ENCODE results near the gene GABRB1.

Gene GABRB1

GRCh38 chr4:47315346-47315745, 284.0 kb downstream of the GABRB1 start:
- no peaks in the 10 kb centered on the region for H3K9me3 ChIP-seq (ENCODE audit: control extremely low read depth in 1 of 5, control insufficient read depth in 4 of 5, insufficient read depth in 2 of 5, low read depth in 1 of 5, low read length in 4 of 5)
- DNase-seq: no peak
- H3K27ac ChIP-seq (ENCODE audit: insufficient read depth in 1 of 2, low read depth in 1 of 2, low read length in 2 of 2, poor library complexity in 1 of 2, severe bottlenecking in 2 of 2): no peak overlapping the region
- H3K36me3 ChIP-seq (ENCODE audit: control insufficient read depth in 4 of 4, insufficient read depth in 4 of 4, low read length in 3 of 4): no peaks in the 10 kb centered on the region
- no peaks in the 10 kb centered on the region for H3K4me1 ChIP-seq (ENCODE audit: control extremely low read depth in 1 of 4, control insufficient read depth in 4 of 4, insufficient read depth in 4 of 4, low read length in 3 of 4)
- CTCF ChIA-PET: no interaction called here
- H3K4me3 ChIP-seq (ENCODE audit: control insufficient read depth in 1 of 7, extremely low read depth in 1 of 7, insufficient read depth in 4 of 7, low read depth in 2 of 7, low read length in 6 of 7): no peak overlapping the region
- POLR2A ChIA-PET: no interaction called here
- peaks cover 0 to 2% (median 0%) of the 10 kb centered on the region in 5 experiments for H3K27me3 ChIP-seq (replicated peaks in 2 of 5; ENCODE audit: control insufficient read depth in 4 of 5, insufficient read depth in 5 of 5, low read length in 4 of 5)

DNA sequence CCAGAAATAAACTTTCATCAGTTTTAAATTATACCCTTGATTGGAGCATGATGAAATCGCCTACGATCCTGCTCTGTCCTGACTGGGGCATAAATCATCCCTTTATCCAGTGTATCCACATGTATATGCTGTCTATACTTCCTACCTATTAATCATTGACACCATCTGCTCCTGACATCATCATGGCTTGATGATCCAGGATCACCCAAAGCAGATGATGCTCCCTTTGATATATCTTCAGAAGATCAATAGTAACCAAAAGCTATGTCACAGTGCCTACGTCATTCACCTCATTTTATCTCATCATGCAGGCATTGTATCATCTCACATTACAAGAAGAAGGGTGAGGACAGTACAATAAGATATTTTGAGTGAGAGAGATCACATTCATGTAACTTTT, 294.7 kb downstream of the GABRB1 start:
- H3K27ac ChIP-seq (ENCODE audit: insufficient read depth in 1 of 2, low read depth in 1 of 2, low read length in 2 of 2, poor library complexity in 1 of 2, severe bottlenecking in 2 of 2): no peak overlapping the region
- ChIA-PET POLR2A (no interaction called here), CTCF (no interaction called here)
- no peaks in the 10 kb centered on the region for H3K4me1 ChIP-seq (ENCODE audit: control extremely low read depth in 1 of 4, control insufficient read depth in 4 of 4, insufficient read depth in 4 of 4, low read length in 3 of 4)
- H3K9me3 ChIP-seq (ENCODE audit: control extremely low read depth in 1 of 5, control insufficient read depth in 4 of 5, insufficient read depth in 2 of 5, low read depth in 1 of 5, low read length in 4 of 5): no peaks in the 10 kb centered on the region
- no peak overlapping the region for H3K4me3 ChIP-seq (ENCODE audit: control insufficient read depth in 1 of 7, extremely low read depth in 1 of 7, insufficient read depth in 4 of 7, low read depth in 2 of 7, low read length in 6 of 7)
- H3K36me3 ChIP-seq (ENCODE audit: control insufficient read depth in 4 of 4, insufficient read depth in 4 of 4, low read length in 3 of 4): no peaks in the 10 kb centered on the region
- WGBS (ENCODE audit: insufficient coverage): 94% methylated on average over 2 of the region's 3 CpGs
- H3K27me3 ChIP-seq (replicated peaks in 2 of 5; ENCODE audit: control insufficient read depth in 4 of 5, insufficient read depth in 5 of 5, low read length in 4 of 5): no peaks in the 10 kb centered on the region
- DNase-seq: no peak

DNA sequence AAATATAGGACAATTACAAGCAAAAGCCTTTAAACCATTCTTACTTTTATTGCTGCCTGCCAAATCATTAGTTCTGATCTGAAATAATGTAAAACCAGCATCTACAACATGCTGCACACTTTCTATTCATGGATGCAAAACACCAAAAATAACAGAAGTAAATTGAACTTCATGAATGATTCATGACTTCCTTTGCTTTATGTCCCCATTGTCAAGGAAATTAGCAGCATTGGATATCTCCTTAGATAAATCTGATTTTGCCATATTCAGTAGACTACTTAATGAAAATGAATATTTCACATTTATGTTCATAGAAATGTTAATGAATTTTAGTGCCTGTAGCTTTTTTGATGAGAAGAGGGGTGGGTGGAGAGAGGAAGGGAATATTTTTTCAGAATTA, 299.5 kb downstream of the GABRB1 start:
- H3K9me3 ChIP-seq (ENCODE audit: control extremely low read depth in 1 of 5, control insufficient read depth in 4 of 5, insufficient read depth in 2 of 5, low read depth in 1 of 5, low read length in 4 of 5): no peaks in the 10 kb centered on the region
- CTCF ChIA-PET: no interaction called here
- no peaks in the 10 kb centered on the region for H3K36me3 ChIP-seq (ENCODE audit: control insufficient read depth in 4 of 4, insufficient read depth in 4 of 4, low read length in 3 of 4)
- no peak for DNase-seq
- POLR2A ChIA-PET: no interaction called here
- no peak overlapping the region for H3K4me3 ChIP-seq (ENCODE audit: control insufficient read depth in 1 of 7, extremely low read depth in 1 of 7, insufficient read depth in 4 of 7, low read depth in 2 of 7, low read length in 6 of 7)
- H3K4me1 ChIP-seq (ENCODE audit: control extremely low read depth in 1 of 4, control insufficient read depth in 4 of 4, insufficient read depth in 4 of 4, low read length in 3 of 4): no peaks in the 10 kb centered on the region
- peaks cover 0 to 2% (median 0%) of the 10 kb centered on the region in 5 experiments for H3K27me3 ChIP-seq (replicated peaks in 2 of 5; ENCODE audit: control insufficient read depth in 4 of 5, insufficient read depth in 5 of 5, low read length in 4 of 5)
- no peak overlapping the region for H3K27ac ChIP-seq (ENCODE audit: insufficient read depth in 1 of 2, low read depth in 1 of 2, low read length in 2 of 2, poor library complexity in 1 of 2, severe bottlenecking in 2 of 2)

DNA sequence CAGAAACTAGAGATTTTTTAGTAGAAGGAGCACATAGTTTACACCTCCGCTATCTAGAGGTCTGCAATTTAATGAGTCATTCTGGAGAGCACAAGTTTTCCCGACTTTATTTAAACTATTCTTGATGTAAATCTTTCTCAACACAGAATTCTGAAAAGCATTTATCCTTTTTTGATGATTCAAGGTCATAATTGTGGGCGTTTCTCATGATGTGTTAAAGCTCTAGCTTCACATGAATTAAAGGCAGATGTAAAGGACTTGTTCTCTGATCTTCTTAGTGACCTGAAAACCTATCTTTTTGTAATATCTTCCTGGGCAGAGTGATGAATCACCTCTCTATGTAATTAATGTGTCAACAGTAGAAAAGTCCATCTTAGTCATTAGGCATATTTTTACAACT, 303.3 kb downstream of the GABRB1 start:
- Histone ChIP-seq H3K4me1 (ENCODE audit: control extremely low read depth in 1 of 4, control insufficient read depth in 4 of 4, insufficient read depth in 4 of 4, low read length in 3 of 4) (no peaks in the 10 kb centered on the region), H3K27me3 (replicated peaks in 2 of 5; ENCODE audit: control insufficient read depth in 4 of 5, insufficient read depth in 5 of 5, low read length in 4 of 5) (peaks cover 0 to 3% (median 0%) of the 10 kb centered on the region in 5 experiments), H3K4me3 (ENCODE audit: control insufficient read depth in 1 of 7, extremely low read depth in 1 of 7, insufficient read depth in 4 of 7, low read depth in 2 of 7, low read length in 6 of 7) (no peak overlapping the region), H3K36me3 (ENCODE audit: control insufficient read depth in 4 of 4, insufficient read depth in 4 of 4, low read length in 3 of 4) (no peaks in the 10 kb centered on the region), H3K9me3 (ENCODE audit: control extremely low read depth in 1 of 5, control insufficient read depth in 4 of 5, insufficient read depth in 2 of 5, low read depth in 1 of 5, low read length in 4 of 5) (no peaks in the 10 kb centered on the region), H3K27ac (ENCODE audit: insufficient read depth in 1 of 2, low read depth in 1 of 2, low read length in 2 of 2, poor library complexity in 1 of 2, severe bottlenecking in 2 of 2) (no peak overlapping the region)
- POLR2A ChIA-PET: no interaction called here
- WGBS (ENCODE audit: insufficient coverage): 100% methylated on average over 2 of the region's 3 CpGs
- CTCF ChIA-PET: no interaction called here
- DNase-seq: no peak

GRCh38 chr4:47337893-47338292, 306.5 kb downstream of the GABRB1 start:
- 92% methylated on average over 2 of the region's 2 CpGs for whole genome bisulfite sequencing (ENCODE audit: insufficient coverage)
- no peak overlapping the region for H3K27ac ChIP-seq (ENCODE audit: insufficient read depth in 1 of 2, low read depth in 1 of 2, low read length in 2 of 2, poor library complexity in 1 of 2, severe bottlenecking in 2 of 2)
- H3K27me3 ChIP-seq (replicated peaks in 2 of 5; ENCODE audit: control insufficient read depth in 4 of 5, insufficient read depth in 5 of 5, low read length in 4 of 5): peaks cover 0 to 3% (median 0%) of the 10 kb centered on the region in 5 experiments
- no peaks in the 10 kb centered on the region for H3K36me3 ChIP-seq (ENCODE audit: control insufficient read depth in 4 of 4, insufficient read depth in 4 of 4, low read length in 3 of 4)
- H3K4me3 ChIP-seq (ENCODE audit: control insufficient read depth in 1 of 7, extremely low read depth in 1 of 7, insufficient read depth in 4 of 7, low read depth in 2 of 7, low read length in 6 of 7): no peak overlapping the region
- POLR2A ChIA-PET: no interaction called here
- no peak for DNase-seq
- no peaks in the 10 kb centered on the region for H3K9me3 ChIP-seq (ENCODE audit: control extremely low read depth in 1 of 5, control insufficient read depth in 4 of 5, insufficient read depth in 2 of 5, low read depth in 1 of 5, low read length in 4 of 5)
- no peaks in the 10 kb centered on the region for H3K4me1 ChIP-seq (ENCODE audit: control extremely low read depth in 1 of 4, control insufficient read depth in 4 of 4, insufficient read depth in 4 of 4, low read length in 3 of 4)
- CTCF ChIA-PET: no interaction called here

DNA sequence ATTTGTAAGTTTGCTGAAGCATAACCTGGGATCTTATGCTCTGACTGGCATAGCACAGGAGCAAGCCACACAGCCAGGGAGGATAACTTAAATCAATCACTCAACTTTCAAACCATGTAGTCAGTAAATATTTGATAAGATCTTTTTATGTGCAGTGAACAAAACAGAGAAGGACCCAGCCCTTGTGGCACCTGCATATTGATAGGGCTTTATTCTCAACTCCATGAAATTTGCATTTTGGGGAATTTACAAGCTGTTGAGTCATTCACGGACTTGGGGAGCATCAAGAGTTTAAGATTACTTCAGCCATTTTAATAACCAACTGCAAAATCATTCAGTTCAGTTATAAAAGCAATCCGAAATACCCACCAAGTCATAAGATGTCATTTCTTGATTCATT, 309.5 kb downstream of the GABRB1 start:
- Histone ChIP-seq H3K27me3 (replicated peaks in 2 of 5; ENCODE audit: control insufficient read depth in 4 of 5, insufficient read depth in 5 of 5, low read length in 4 of 5) (peaks cover 0 to 2% (median 0%) of the 10 kb centered on the region in 5 experiments), H3K27ac (ENCODE audit: insufficient read depth in 1 of 2, low read depth in 1 of 2, low read length in 2 of 2, poor library complexity in 1 of 2, severe bottlenecking in 2 of 2) (no peak overlapping the region), H3K36me3 (ENCODE audit: control insufficient read depth in 4 of 4, insufficient read depth in 4 of 4, low read length in 3 of 4) (no peaks in the 10 kb centered on the region), H3K9me3 (ENCODE audit: control extremely low read depth in 1 of 5, control insufficient read depth in 4 of 5, insufficient read depth in 2 of 5, low read depth in 1 of 5, low read length in 4 of 5) (no peaks in the 10 kb centered on the region), H3K4me1 (ENCODE audit: control extremely low read depth in 1 of 4, control insufficient read depth in 4 of 4, insufficient read depth in 4 of 4, low read length in 3 of 4) (no peaks in the 10 kb centered on the region), H3K4me3 (ENCODE audit: control insufficient read depth in 1 of 7, extremely low read depth in 1 of 7, insufficient read depth in 4 of 7, low read depth in 2 of 7, low read length in 6 of 7) (no peak overlapping the region)
- 93% methylated on average over 2 of the region's 2 CpGs for WGBS (ENCODE audit: insufficient coverage)
- ChIA-PET CTCF (no interaction called here), POLR2A (no interaction called here)
- no peak for DNase-seq

- DNase-seq: no peak
- Histone ChIP-seq H3K27me3 (replicated peaks in 2 of 5; ENCODE audit: control insufficient read depth in 4 of 5, insufficient read depth in 5 of 5, low read length in 4 of 5) (peaks cover 0 to 2% (median 0%) of the 10 kb centered on the region in 5 experiments), H3K27ac (ENCODE audit: insufficient read depth in 1 of 2, low read depth in 1 of 2, low read length in 2 of 2, poor library complexity in 1 of 2, severe bottlenecking in 2 of 2) (no peak overlapping the region), H3K4me1 (ENCODE audit: control extremely low read depth in 1 of 4, control insufficient read depth in 4 of 4, insufficient read depth in 4 of 4, low read length in 3 of 4) (no peaks in the 10 kb centered on the region), H3K9me3 (ENCODE audit: control extremely low read depth in 1 of 5, control insufficient read depth in 4 of 5, insufficient read depth in 2 of 5, low read depth in 1 of 5, low read length in 4 of 5) (no peaks in the 10 kb centered on the region), H3K4me3 (ENCODE audit: control insufficient read depth in 1 of 7, extremely low read depth in 1 of 7, insufficient read depth in 4 of 7, low read depth in 2 of 7, low read length in 6 of 7) (no peak overlapping the region), H3K36me3 (ENCODE audit: control insufficient read depth in 4 of 4, insufficient read depth in 4 of 4, low read length in 3 of 4) (no peaks in the 10 kb centered on the region)
- ChIA-PET POLR2A (no interaction called here), CTCF (no interaction called here)
- 100% methylated on average over 3 of the region's 4 CpGs for WGBS (ENCODE audit: insufficient coverage)
Observed at GRCh38 chr4:47342796-47343195, 311.4 kb downstream of the GABRB1 start.

Data from common myeloid progenitor, CD34-positive (primary cell).